OCI-LY7 (cell line): Measurements from ENCODE around the gene TTL. TPM values are rescaled to one million over a fixed set of nuclear protein-coding genes. Genes with fewer than 3 reads are reported as not detected.

ENCODE experiments used
- BruUV-seq: library from RNA; stranded (reverse); fragments of 400-500 nt; replicated peaks from 2 replicates; lab custom pipeline; 2021; lab: Mats Ljungman, UMichigan
- CTCF ChIA-PET: fragments of 300-600 bp; sonication (Branson Sonifier 250); formaldehyde crosslinking; loops from one replicate; lab custom pipeline; 2022; ENCODE audit warnings: antibody characterized with exemption; ENCODE audit not compliant: unreplicated experiment; lab: Charles Lee
- POLR2A ChIA-PET: fragments of 300-600 bp; sonication (Branson Sonifier 250); formaldehyde crosslinking; loops from one replicate; lab custom pipeline; 2022; ENCODE audit warnings: antibody characterized with exemption; lab: Charles Lee
- DNase-seq: peaks from one replicate; pipeline ENCODE4 v3.0.0-alpha.2; 2015; ENCODE audit warnings: low spot score
- H2AFZ ChIP-seq: fragments of 200-600 bp; sonication (generic), shearing (Covaris generic); 2 replicates; pipeline ENCODE4 v1.6.1; 2014; ENCODE audit warnings: mild to moderate bottlenecking, antibody characterized with exemption, low read length, moderate library complexity
- H3K27ac ChIP-seq: fragments of 200-600 bp; sonication (generic); 2 replicates; pipeline ENCODE4 v1.5.1; 2014; ENCODE audit warnings: mixed run types, low read depth, mild to moderate bottlenecking, moderate library complexity, low read length, inconsistent platforms; ENCODE audit not compliant: poor library complexity, severe bottlenecking
- H3K36me3 ChIP-seq: fragments of 200-600 bp; sonication (generic); 2 replicates; pipeline ENCODE4 v1.6.1; 2014; ENCODE audit warnings: mild to moderate bottlenecking, antibody characterized with exemption, low read length, moderate library complexity, mixed read lengths; ENCODE audit not compliant: insufficient read depth
- H3K4me1 ChIP-seq: fragments of 200-600 bp; sonication (generic); 2 replicates; pipeline ENCODE4 v1.5.1; 2014; ENCODE audit warnings: mild to moderate bottlenecking, low read length; ENCODE audit not compliant: insufficient read depth, poor library complexity, severe bottlenecking
- H3K4me2 ChIP-seq: fragments of 200-600 bp; sonication (generic); 2 replicates; pipeline ENCODE4 v1.6.1; 2014; ENCODE audit warnings: mild to moderate bottlenecking, low read length
- H3K4me3 ChIP-seq: fragments of 200-600 bp; sonication (generic); 2 replicates; pipeline ENCODE4 v1.5.1; 2014; ENCODE audit warnings: mild to moderate bottlenecking, low read depth, low read length; ENCODE audit not compliant: poor library complexity, severe bottlenecking
- H3K79me2 ChIP-seq: fragments of 200-600 bp; sonication (generic); 2 replicates; pipeline ENCODE4 v1.6.1; 2016; ENCODE audit warnings: low read depth, mild to moderate bottlenecking, low read length, moderate library complexity, mixed read lengths; ENCODE audit not compliant: insufficient read depth
- H3K9me2 ChIP-seq: fragments of 200-600 bp; sonication (generic); 2 replicates; pipeline ENCODE4 v1.6.1; 2016; ENCODE audit warnings: mild to moderate bottlenecking, low read length, mixed read lengths; ENCODE audit not compliant: insufficient read depth
- H3K9me3 ChIP-seq: fragments of 200-600 bp; sonication (generic); 2 replicates; pipeline ENCODE4 v1.6.1; 2014; ENCODE audit warnings: mild to moderate bottlenecking, mixed run types, low read length, mixed read lengths
- H4K20me1 ChIP-seq: fragments of 200-600 bp; sonication (generic); 2 replicates; pipeline ENCODE4 v1.6.1; 2014; ENCODE audit warnings: mild to moderate bottlenecking, antibody characterized with exemption, low read length, moderate library complexity, mixed read lengths; ENCODE audit not compliant: insufficient read depth
- EZH2phosphoT487 ChIP-seq: fragments of 200-600 bp; sonication (generic); IDR thresholded peaks from 2 replicates; pipeline ENCODE4 v1.6.1; 2018; ENCODE audit warnings: low read depth, borderline replicate concordance, mild to moderate bottlenecking, mixed run types, antibody characterized with exemption, low read length, moderate library complexity, mixed read lengths
- intact Hi-C: fragments of 100-400 bp; cut with micrococcal nuclease; formaldehyde crosslinking; loops from one replicate; pipeline ENCODE4 v1.10.0; 2022; ENCODE audit not compliant: unreplicated experiment
- total RNA-seq, 2 experiments: library from RNA; depleted of rRNA in 1 of 2; stranded (reverse); fragments of >200 nt in 1 of 2; shearing (Covaris generic) in 1 of 2; gene quantifications; 2 replicates each; pipeline ENCODE4 v1.2.3, GENCODE V29; 2014 to 2022
- TF ChIP-seq, protein P1 (sequence below): fragments of 200-600 bp; sonication (generic); conservative IDR thresholded peaks from 2 replicates; pipeline ENCODE4 v1.5.1; 2014; ENCODE audit warnings: mild to moderate bottlenecking, antibody characterized with exemption, low read length, moderate library complexity, mixed read lengths

TTL gene
- total RNA-seq, 2 experiments from 2014 or later, result 27.1 to 45.1 TPM

DNA sequence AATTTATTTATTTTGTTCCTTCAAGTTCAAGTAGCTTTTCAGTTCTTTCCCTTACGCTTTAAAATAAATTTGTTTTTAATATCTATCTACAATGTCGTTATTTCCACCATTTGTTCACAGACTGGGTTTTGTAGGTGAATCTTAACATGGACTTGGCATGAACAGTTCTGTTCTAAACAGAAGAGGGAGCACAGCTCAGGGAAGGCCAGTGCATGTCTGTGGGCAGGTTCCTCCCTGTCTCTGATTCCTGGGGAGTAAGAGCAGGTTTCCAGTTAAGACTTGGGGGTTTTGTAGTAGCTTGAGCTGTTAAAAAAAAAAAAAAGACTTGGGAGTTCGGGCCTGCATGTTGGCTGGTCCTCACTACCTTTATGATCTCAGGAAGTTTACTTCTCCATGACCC, 11.1 kb downstream of the TTL start:
- H3K27ac ChIP-seq, result no peak overlapping the region

DNA sequence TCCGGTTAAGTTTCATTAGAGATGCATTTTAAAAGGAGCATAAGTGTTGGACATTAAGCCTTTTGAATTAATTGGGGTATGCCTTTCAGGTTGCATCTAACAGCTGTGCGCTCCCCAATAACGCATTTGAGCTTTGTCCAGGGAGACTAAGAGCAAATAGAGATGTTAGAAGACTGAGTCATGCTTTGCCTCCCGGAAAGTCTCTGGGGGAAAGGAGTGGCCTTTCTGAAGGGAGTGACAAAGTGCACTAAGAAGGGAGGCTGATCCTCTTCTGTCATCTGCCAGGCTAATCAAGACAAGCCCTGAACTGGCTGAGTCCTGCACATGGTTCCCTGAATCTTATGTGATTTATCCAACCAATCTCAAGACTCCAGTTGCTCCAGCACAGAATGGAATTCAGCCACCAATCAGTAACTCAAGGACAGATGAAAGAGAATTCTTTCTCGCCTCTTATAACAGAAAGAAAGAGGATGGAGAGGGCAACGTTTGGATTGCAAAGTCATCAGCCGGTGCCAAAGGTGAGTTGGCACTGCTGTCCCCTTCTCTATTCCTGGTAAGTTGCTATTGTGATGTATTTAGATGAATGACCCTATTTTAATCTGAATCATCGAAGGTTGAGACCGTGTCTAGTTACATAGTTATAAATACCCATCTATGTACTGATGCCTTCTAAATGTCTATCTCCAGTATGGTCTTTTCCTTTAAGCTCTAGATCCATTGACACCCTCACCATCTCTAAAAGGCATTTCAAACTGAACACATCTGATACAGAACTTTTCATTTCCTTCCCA, 12.1 kb downstream of the TTL start:
- Histone ChIP-seq H3K9me3 (peaks cover 7% of the 10 kb centered on the region; the same call in 1 of the 2 replicates), H3K36me3 (peaks cover 64% of the 10 kb centered on the region), H3K79me2 (peaks cover 21% of the 10 kb centered on the region), H3K4me1 (peaks cover 6% of the 10 kb centered on the region), H4K20me1 (no peaks in the 10 kb centered on the region), H3K9me2 (no peaks in the 10 kb centered on the region), H3K27ac (no peak overlapping the region), H3K4me3 (no peak overlapping the region), H2AFZ (no peak overlapping the region), H3K4me2 (no peak overlapping the region)
- intact Hi-C loops, result no loop called here
- no peak for TF ChIP-seq EZH2phosphoT487
- TF ChIP-seq, protein P1, sequence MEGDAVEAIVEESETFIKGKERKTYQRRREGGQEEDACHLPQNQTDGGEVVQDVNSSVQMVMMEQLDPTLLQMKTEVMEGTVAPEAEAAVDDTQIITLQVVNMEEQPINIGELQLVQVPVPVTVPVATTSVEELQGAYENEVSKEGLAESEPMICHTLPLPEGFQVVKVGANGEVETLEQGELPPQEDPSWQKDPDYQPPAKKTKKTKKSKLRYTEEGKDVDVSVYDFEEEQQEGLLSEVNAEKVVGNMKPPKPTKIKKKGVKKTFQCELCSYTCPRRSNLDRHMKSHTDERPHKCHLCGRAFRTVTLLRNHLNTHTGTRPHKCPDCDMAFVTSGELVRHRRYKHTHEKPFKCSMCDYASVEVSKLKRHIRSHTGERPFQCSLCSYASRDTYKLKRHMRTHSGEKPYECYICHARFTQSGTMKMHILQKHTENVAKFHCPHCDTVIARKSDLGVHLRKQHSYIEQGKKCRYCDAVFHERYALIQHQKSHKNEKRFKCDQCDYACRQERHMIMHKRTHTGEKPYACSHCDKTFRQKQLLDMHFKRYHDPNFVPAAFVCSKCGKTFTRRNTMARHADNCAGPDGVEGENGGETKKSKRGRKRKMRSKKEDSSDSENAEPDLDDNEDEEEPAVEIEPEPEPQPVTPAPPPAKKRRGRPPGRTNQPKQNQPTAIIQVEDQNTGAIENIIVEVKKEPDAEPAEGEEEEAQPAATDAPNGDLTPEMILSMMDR, result no peak
- DNase-seq, result no peak
- POLR2A ChIA-PET, result interaction anchor here (0.8 to 1.2 kb wide), 2 partner anchors 9 to 10 kb away, joined by 3 read pairs; no protein-coding TSS in a partner anchor
- CTCF ChIA-PET, result no interaction called here
- BruUV-seq, result no TSS peak

More for the DNA sequence above, 11.1 kb downstream of the TTL start:
- H2AFZ ChIP-seq, result no peak overlapping the region
- ChIA-PET CTCF (no interaction called here), POLR2A (interaction anchor here (1.0 to 1.5 kb wide), 3 partner anchors 9 to 598 kb away, joined by 3 to 5 read pairs (median 3); no protein-coding TSS in a partner anchor)
- H3K79me2 ChIP-seq, result peaks cover 23% of the 10 kb centered on the region
- intact Hi-C loops, result no loop called here
- no peak overlapping the region for H3K4me3 ChIP-seq
- no peak for DNase-seq
- peaks cover 6% of the 10 kb centered on the region for H3K4me1 ChIP-seq
- TF ChIP-seq EZH2phosphoT487, result no peak
- TF ChIP-seq, protein P1, result no peak
- no peaks in the 10 kb centered on the region for H3K9me2 ChIP-seq
- no TSS peak for BruUV-seq
- H4K20me1 ChIP-seq, result no peaks in the 10 kb centered on the region
- peaks cover 7% of the 10 kb centered on the region; the same call in 1 of the 2 replicates for H3K9me3 ChIP-seq
- H3K4me2 ChIP-seq, result no peak overlapping the region
- H3K36me3 ChIP-seq, result peaks cover 64% of the 10 kb centered on the region

DNA sequence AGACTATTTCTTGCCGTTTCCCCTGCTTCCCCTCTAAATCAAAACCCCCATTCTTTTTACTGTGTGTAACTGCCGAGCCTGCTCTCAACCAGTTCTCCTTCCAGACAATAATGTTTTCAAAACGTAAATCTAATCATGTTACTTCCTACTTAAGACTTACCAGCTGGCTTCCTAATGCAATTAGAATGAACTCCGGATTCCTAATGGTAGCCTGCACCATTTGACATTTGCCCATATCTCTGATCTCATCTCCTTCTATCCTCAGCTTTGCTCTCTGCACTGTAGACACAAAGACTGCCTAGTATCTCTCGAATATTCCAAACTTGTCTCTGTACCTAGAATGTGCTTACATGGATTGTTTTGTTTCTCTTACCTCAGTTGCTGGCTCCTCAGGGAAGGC, 12.9 kb downstream of the TTL start:
- H4K20me1 ChIP-seq, result no peaks in the 10 kb centered on the region
- no peak overlapping the region for H2AFZ ChIP-seq
- TF ChIP-seq, protein P1, result no peak
- no peak for TF ChIP-seq EZH2phosphoT487
- ChIA-PET CTCF (no interaction called here), POLR2A (no interaction called here)
- peaks cover 2% of the 10 kb centered on the region for H3K4me1 ChIP-seq
- peaks cover 15% of the 10 kb centered on the region for H3K79me2 ChIP-seq
- H3K9me2 ChIP-seq, result no peaks in the 10 kb centered on the region
- no peak for DNase-seq
- no peak overlapping the region for H3K4me2 ChIP-seq
- intact Hi-C loops, result no loop called here
- H3K9me3 ChIP-seq, result peaks cover 2% of the 10 kb centered on the region; the same call in 1 of the 2 replicates
- no peak overlapping the region for H3K4me3 ChIP-seq
- no TSS peak for BruUV-seq
- no peak overlapping the region for H3K27ac ChIP-seq
- peaks cover 57% of the 10 kb centered on the region for H3K36me3 ChIP-seq
